Neural progenitor cell (in vitro differentiated cells): ENCODE data around the gene PDHX. TPM values are rescaled to one million over a fixed set of nuclear protein-coding genes. Genes with fewer than 3 reads are reported as not detected.

ENCODE experiments used
- DNase-seq: peaks from one replicate; pipeline ENCODE4 v3.0.0-alpha.2; 2016; ENCODE audit warnings: low spot score
- H2AFZ ChIP-seq: fragments of 200-600 bp; sonication (generic); replicated peaks from 2 replicates; pipeline ENCODE4 v1.6.1; 2016; ENCODE audit warnings: antibody characterized with exemption
- H3F3A ChIP-seq: fragments of 200-600 bp; sonication (generic); 2 replicates; pipeline ENCODE4 v1.6.1; 2016; ENCODE audit warnings: antibody characterized with exemption, low read depth
- H3K27ac ChIP-seq: fragments of 200-600 bp; sonication (generic); 2 replicates; pipeline ENCODE4 v1.5.1; 2016; ENCODE audit warnings: mild to moderate bottlenecking
- H3K27me3 ChIP-seq: fragments of 200-600 bp; sonication (generic); 2 replicates; pipeline ENCODE4 v1.6.1; 2016; ENCODE audit warnings: mild to moderate bottlenecking, moderate library complexity
- H3K36me3 ChIP-seq: fragments of 200-600 bp; sonication (generic); 2 replicates; pipeline ENCODE4 v1.5.1; 2016
- H3K4me1 ChIP-seq: fragments of 200-600 bp; sonication (generic); 2 replicates; pipeline ENCODE4 v1.6.1; 2016; ENCODE audit warnings: mixed run types
- H3K4me2 ChIP-seq: fragments of 200-600 bp; sonication (generic); 2 replicates; pipeline ENCODE4 v1.6.1; 2016
- H3K4me3 ChIP-seq: fragments of 200-600 bp; sonication (generic); 2 replicates; pipeline ENCODE4 v1.5.1; 2016
- H3K79me2 ChIP-seq: fragments of 200-600 bp; sonication (generic); 2 replicates; pipeline ENCODE4 v1.6.1; 2016; ENCODE audit warnings: low read depth
- H3K9ac ChIP-seq: fragments of 200-600 bp; sonication (generic); 2 replicates; pipeline ENCODE4 v1.6.1; 2016
- H3K9me3 ChIP-seq: fragments of 200-600 bp; sonication (generic); 2 replicates; pipeline ENCODE4 v1.5.1; 2016; ENCODE audit warnings: low read depth
- H4K20me1 ChIP-seq: fragments of 200-600 bp; sonication (generic); 2 replicates; pipeline ENCODE4 v1.6.1; 2016; ENCODE audit warnings: low read depth
- H3K27ac Mint-ChIP-seq: 3 replicates; pipeline ENCODE4 v1.8.0; 2021; ENCODE audit warnings: mixed read lengths
- H3K27me3 Mint-ChIP-seq: 2 replicates; pipeline ENCODE4 v1.8.0; 2022; ENCODE audit warnings: low read depth, mild to moderate bottlenecking, inconsistent platforms, moderate library complexity, mixed read lengths; ENCODE audit not compliant: insufficient read depth
- H3K36me3 Mint-ChIP-seq: 3 replicates; pipeline ENCODE4 v1.8.0; 2021; ENCODE audit warnings: mixed read lengths
- H3K4me1 Mint-ChIP-seq: 3 replicates; pipeline ENCODE4 v1.8.0; 2021; ENCODE audit warnings: mixed read lengths
- H3K4me3 Mint-ChIP-seq: 3 replicates; pipeline ENCODE4 v1.8.0; 2021; ENCODE audit warnings: mild to moderate bottlenecking, moderate library complexity, mixed read lengths
- H3K9me3 Mint-ChIP-seq: 3 replicates; pipeline ENCODE4 v1.8.0; 2020; ENCODE audit warnings: mixed read lengths
- CTCF ChIP-seq: fragments of 200-600 bp; sonication (generic); IDR thresholded peaks from 2 replicates; pipeline ENCODE4 v1.5.1; 2017; ENCODE audit warnings: antibody characterized with exemption, mild to moderate bottlenecking
- EZH2 ChIP-seq: fragments of 200-600 bp; sonication (generic); IDR thresholded peaks from 2 replicates; pipeline ENCODE4 v1.6.1; 2017; ENCODE audit warnings: antibody characterized with exemption, mild to moderate bottlenecking, moderate library complexity
- EZH2phosphoT487 ChIP-seq: fragments of 200-600 bp; sonication (generic); IDR thresholded peaks from 2 replicates; pipeline ENCODE4 v1.6.1; 2017; ENCODE audit warnings: antibody characterized with exemption
- total RNA-seq: library from RNA; depleted of rRNA; stranded (reverse); fragments of >200 nt; gene quantifications from 2 replicates; pipeline ENCODE4 v1.2.3, GENCODE V29; 2015; ENCODE audit warnings: low replicate concordance

PDHX gene
- total RNA-seq, 1 donor from 2014 or later, result 38.4 TPM

DNA sequence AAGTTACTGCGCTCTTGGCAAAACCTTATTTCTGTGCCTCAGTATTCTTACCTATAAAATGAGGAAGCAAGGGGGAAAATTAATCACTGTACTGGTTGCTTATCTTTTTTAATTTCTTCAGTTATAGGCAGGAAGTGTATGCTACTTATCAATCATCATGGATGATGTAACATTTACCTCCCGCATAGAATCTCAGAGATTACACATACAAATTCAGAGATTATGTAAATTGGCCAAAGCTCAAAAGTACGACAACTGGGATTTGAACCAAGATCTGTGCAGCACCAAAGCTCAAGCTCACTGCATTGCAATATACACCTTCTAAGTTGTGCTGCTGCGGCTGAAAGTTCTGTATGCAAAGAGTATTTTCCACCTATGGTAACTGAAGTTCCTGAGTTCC is 83.0 kb downstream of the PDHX start:
- no peaks in the 10 kb centered on the region for H3K9me3 Mint-ChIP-seq
- H3K4me3 Mint-ChIP-seq, result no peak overlapping the region
- no peaks in the 10 kb centered on the region for H3K27me3 ChIP-seq
- no peak overlapping the region for H3K27ac Mint-ChIP-seq
- no peak for TF ChIP-seq EZH2phosphoT487
- no peaks in the 10 kb centered on the region for H3F3A ChIP-seq
- no peak overlapping the region for H3K27ac ChIP-seq
- no peaks in the 10 kb centered on the region for H3K4me1 Mint-ChIP-seq
- H3K36me3 Mint-ChIP-seq, result no peaks in the 10 kb centered on the region
- no peak overlapping the region for H3K4me3 ChIP-seq
- H4K20me1 ChIP-seq, result no peaks in the 10 kb centered on the region
- H3K9me3 ChIP-seq, result no peaks in the 10 kb centered on the region
- no peak overlapping the region for H2AFZ ChIP-seq
- H3K4me2 ChIP-seq, result no peak overlapping the region
- DNase-seq, result no peak
- H3K36me3 ChIP-seq, result no peaks in the 10 kb centered on the region
- no peaks in the 10 kb centered on the region for H3K79me2 ChIP-seq
- no peak overlapping the region for H3K9ac ChIP-seq
- no peaks in the 10 kb centered on the region for H3K4me1 ChIP-seq
- H3K27me3 Mint-ChIP-seq, result no peaks in the 10 kb centered on the region

GRCh38 chr11:35003186-35003585 is 86.8 kb downstream of the PDHX start:
- H3K4me2 ChIP-seq, result no peak overlapping the region
- Mint-ChIP-seq H3K27ac (no peak overlapping the region), H3K36me3 (no peaks in the 10 kb centered on the region), H3K9me3 (no peaks in the 10 kb centered on the region), H3K4me1 (no peaks in the 10 kb centered on the region), H3K27me3 (no peaks in the 10 kb centered on the region), H3K4me3 (no peak overlapping the region)
- H4K20me1 ChIP-seq, result no peaks in the 10 kb centered on the region
- H3K4me3 ChIP-seq, result no peak overlapping the region
- no peaks in the 10 kb centered on the region for H3K4me1 ChIP-seq
- H3K79me2 ChIP-seq, result no peaks in the 10 kb centered on the region
- no peaks in the 10 kb centered on the region for H3K9me3 ChIP-seq
- no peaks in the 10 kb centered on the region for H3F3A ChIP-seq
- no peak for DNase-seq
- H3K9ac ChIP-seq, result no peak overlapping the region
- H3K27ac ChIP-seq, result no peak overlapping the region
- no peaks in the 10 kb centered on the region for H3K36me3 ChIP-seq
- no peak for TF ChIP-seq EZH2phosphoT487
- no peak for TF ChIP-seq EZH2
- no peak for TF ChIP-seq CTCF
- no peak overlapping the region for H2AFZ ChIP-seq
- no peaks in the 10 kb centered on the region for H3K27me3 ChIP-seq

- H3K36me3 Mint-ChIP-seq, result no peaks in the 10 kb centered on the region
Observed at GRCh38 chr11:35003658-35004057, 87.2 kb downstream of the PDHX start.

More at GRCh38 chr11:35003658-35004057, 87.2 kb downstream of the PDHX start:
- no peaks in the 10 kb centered on the region for H4K20me1 ChIP-seq
- Mint-ChIP-seq H3K27me3 (no peaks in the 10 kb centered on the region), H3K4me3 (no peak overlapping the region), H3K27ac (no peak overlapping the region), H3K9me3 (no peaks in the 10 kb centered on the region), H3K4me1 (no peaks in the 10 kb centered on the region)
- no peaks in the 10 kb centered on the region for H3K4me1 ChIP-seq
- H3F3A ChIP-seq, result no peaks in the 10 kb centered on the region
- H3K9me3 ChIP-seq, result no peaks in the 10 kb centered on the region
- no peaks in the 10 kb centered on the region for H3K79me2 ChIP-seq
- H3K4me2 ChIP-seq, result no peak overlapping the region
- DNase-seq, result no peak
- no peak overlapping the region for H3K4me3 ChIP-seq
- no peak for TF ChIP-seq EZH2phosphoT487
- no peak for TF ChIP-seq EZH2
- TF ChIP-seq CTCF, result no peak
- no peak overlapping the region for H3K9ac ChIP-seq
- no peaks in the 10 kb centered on the region for H3K36me3 ChIP-seq
- H3K27ac ChIP-seq, result no peak overlapping the region
- no peak overlapping the region for H2AFZ ChIP-seq
- no peaks in the 10 kb centered on the region for H3K27me3 ChIP-seq
